Kidney (tissue), 14 donors: ENCODE results near the gene RBBP8. TPM values are rescaled to one million over a fixed set of nuclear protein-coding genes. Genes with fewer than 3 reads are reported as not detected.

Experiments used
- DNase-seq, 5 donors: peaks; one replicate each; pipeline ENCODE4 v3.0.0-alpha.2; 2013 to 2020
- FAIRE-seq: peaks from 2 replicates; lab custom pipeline; 2012; peaks lifted over from hg19 to GRCh38; lab: Jason Lieb, UNC
- H3K27ac ChIP-seq, 2 donors: one replicate each; pipeline ENCODE4 v1.7.0; 2013; ENCODE audit warnings: low read depth in 2 of 2, low read length in 2 of 2, inconsistent platforms in 1 of 2
- H3K27me3 ChIP-seq: one replicate; pipeline ENCODE4 v1.7.1; 2013; ENCODE audit warnings: low read length, inconsistent platforms; ENCODE audit not compliant: control insufficient read depth, insufficient read depth
- H3K36me3 ChIP-seq, 3 donors: one replicate each; pipeline versions ENCODE4 v1.7.0 to v1.7.1; 2013; ENCODE audit warnings: low read length in 3 of 3, control low read depth in 1 of 3, inconsistent platforms in 1 of 3; ENCODE audit not compliant: insufficient read depth in 3 of 3, control insufficient read depth in 2 of 3
- H3K4me1 ChIP-seq, 3 donors: one replicate each; pipeline versions ENCODE4 v1.7.0 to v1.7.1; 2013; ENCODE audit warnings: low read length in 3 of 3, inconsistent platforms in 1 of 3, low read depth in 1 of 3; ENCODE audit not compliant: control insufficient read depth in 2 of 3, insufficient read depth in 2 of 3
- H3K4me3 ChIP-seq, 3 donors: one replicate each; pipeline versions ENCODE4 v1.7.0 to v1.8.1; 2013; ENCODE audit warnings: low read length in 3 of 3, control low read depth in 1 of 3, inconsistent platforms in 1 of 3
- H3K9ac ChIP-seq, 3 donors: one replicate each; pipeline versions ENCODE4 v1.7.0 to v1.7.1; 2013; ENCODE audit warnings: low read length in 3 of 3, control low read depth in 1 of 3, inconsistent platforms in 1 of 3
- H3K9me3 ChIP-seq, 3 donors: one replicate each; pipeline versions ENCODE4 v1.7.0 to v1.7.1; 2013; ENCODE audit warnings: low read length in 3 of 3, control low read depth in 1 of 3, inconsistent platforms in 1 of 3; ENCODE audit not compliant: control insufficient read depth in 2 of 3, insufficient read depth in 1 of 3
- intact Hi-C: fragments of 100-400 bp; cut with DNase I; formaldehyde crosslinking; loops from one replicate; pipeline ENCODE4 v1.11.1; 2022
- polyA plus RNA-seq: library from polyadenylated mRNA; stranded (reverse); fragments of 350-450 nt; fragmentation: Illumina TruSeq; extraction: RNeasy Lipid Tissue Mini Kit (QIAGEN cat#74804); gene quantifications from one replicate; pipeline ENCODE4 v1.2.3, GENCODE V29; 2014; ENCODE audit warnings: low read depth, low replicate concordance; ENCODE audit not compliant: insufficient read depth
- total RNA-seq: library from RNA; stranded (reverse); fragmentation: NEBNext Ultra II Directional; extraction: Animal tissue kit (Norgen Biotek cat#: 25700); gene quantifications from one replicate; pipeline ENCODE4 v1.2.1, GENCODE V29; 2021
- TF ChIP-seq, protein P1 (sequence below): IDR thresholded peaks from 3 replicates; pipeline ENCODE4 v1.5.1; 2012; ENCODE audit warnings: mild to moderate bottlenecking, moderate library complexity, borderline replicate concordance; ENCODE audit not compliant: insufficient read depth; ENCODE audit errors: extremely low read depth
- donor health status: control.
- donor health status: control.
- donor health status: control.
- donor health status: control.
- donor health status: control.
- donor health status: DM: yes; HTN: yes; CAD: no.
- donor health status: Normal renal cell carcinoma (clear cell type).

Gene RBBP8
- total and polyA plus RNA-seq, 2 donors from 2014 or later = 45.8 to 166 TPM

DNA sequence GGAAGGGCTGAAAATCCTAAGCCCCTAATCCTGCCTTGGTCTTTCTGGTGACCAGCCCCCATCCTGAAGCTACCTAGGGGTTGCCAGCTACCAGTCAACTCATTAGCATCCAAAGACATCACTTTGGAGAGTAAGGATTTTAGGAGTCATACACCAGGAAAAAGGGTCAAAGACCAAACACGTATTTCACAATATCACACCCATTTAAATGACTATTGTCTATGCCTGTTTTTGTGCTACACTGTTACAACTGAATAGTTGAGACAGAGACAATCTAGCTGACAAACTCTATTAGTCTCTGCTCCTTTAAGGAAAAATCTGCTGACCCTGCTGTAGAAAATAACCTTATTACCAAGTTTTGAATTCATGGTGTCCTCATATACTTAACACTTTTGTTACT lies 21.0 kb upstream of the RBBP8 start:
- H3K36me3 ChIP-seq = no peaks in the 10 kb centered on the region
- H3K9ac ChIP-seq = no peak overlapping the region
- H3K9me3 ChIP-seq = no peaks in the 10 kb centered on the region
- H3K27ac ChIP-seq = no peak overlapping the region
- H3K27me3 ChIP-seq = no peaks in the 10 kb centered on the region
- TF ChIP-seq, protein P1, sequence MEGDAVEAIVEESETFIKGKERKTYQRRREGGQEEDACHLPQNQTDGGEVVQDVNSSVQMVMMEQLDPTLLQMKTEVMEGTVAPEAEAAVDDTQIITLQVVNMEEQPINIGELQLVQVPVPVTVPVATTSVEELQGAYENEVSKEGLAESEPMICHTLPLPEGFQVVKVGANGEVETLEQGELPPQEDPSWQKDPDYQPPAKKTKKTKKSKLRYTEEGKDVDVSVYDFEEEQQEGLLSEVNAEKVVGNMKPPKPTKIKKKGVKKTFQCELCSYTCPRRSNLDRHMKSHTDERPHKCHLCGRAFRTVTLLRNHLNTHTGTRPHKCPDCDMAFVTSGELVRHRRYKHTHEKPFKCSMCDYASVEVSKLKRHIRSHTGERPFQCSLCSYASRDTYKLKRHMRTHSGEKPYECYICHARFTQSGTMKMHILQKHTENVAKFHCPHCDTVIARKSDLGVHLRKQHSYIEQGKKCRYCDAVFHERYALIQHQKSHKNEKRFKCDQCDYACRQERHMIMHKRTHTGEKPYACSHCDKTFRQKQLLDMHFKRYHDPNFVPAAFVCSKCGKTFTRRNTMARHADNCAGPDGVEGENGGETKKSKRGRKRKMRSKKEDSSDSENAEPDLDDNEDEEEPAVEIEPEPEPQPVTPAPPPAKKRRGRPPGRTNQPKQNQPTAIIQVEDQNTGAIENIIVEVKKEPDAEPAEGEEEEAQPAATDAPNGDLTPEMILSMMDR = no peak
- FAIRE-seq (no peak), DNase-seq (no peak)
- intact Hi-C loops = no loop called here
- no peaks in the 10 kb centered on the region for H3K4me1 ChIP-seq
- no peak overlapping the region for H3K4me3 ChIP-seq

DNA sequence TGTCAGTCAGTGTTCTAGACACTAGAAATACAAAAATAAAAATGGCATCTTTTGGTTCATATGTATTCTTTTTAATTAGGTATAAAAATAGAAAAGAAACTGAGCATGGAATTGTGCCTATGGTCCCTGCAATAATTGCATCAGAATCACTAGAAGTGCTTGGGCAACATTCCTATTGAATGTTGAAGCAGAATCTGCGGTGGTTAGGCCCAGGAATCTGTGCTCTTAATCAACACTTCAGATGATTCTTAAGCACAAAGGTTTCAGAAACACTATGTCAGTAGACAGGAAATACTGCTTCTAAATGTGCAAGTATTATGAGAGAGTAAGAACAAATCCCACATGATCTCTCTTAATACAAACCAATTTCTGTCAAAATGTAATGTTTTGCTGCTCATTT lies 20.3 kb upstream of the RBBP8 start:
- no peak overlapping the region for H3K27ac ChIP-seq
- no peaks in the 10 kb centered on the region for H3K4me1 ChIP-seq
- H3K9ac ChIP-seq = no peak overlapping the region
- H3K9me3 ChIP-seq = no peaks in the 10 kb centered on the region
- DNase-seq = no peak
- no peaks in the 10 kb centered on the region for H3K27me3 ChIP-seq
- no peak for FAIRE-seq
- TF ChIP-seq, protein P1 = no peak
- intact Hi-C loops = no loop called here
- no peak overlapping the region for H3K4me3 ChIP-seq
- no peaks in the 10 kb centered on the region for H3K36me3 ChIP-seq

DNA sequence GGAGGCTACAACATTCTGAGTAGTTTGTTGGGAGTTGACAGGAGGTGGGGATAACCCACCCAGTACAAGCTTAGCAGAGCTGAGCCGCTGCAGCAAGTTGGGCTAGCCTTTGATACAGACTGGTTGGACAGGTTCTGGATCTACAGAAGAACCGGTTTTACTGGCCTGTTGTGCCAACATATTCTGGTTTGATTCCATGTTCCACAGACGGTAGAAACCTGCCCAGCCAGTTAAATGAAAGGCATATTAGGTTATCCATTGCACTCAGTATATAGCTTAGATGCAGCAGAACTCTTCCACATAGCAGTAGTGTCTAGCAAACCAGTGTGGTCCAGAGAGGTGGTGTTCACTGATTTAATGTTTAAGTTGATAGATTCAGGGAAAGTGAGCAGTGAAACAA lies 19.3 kb upstream of the RBBP8 start:
- Histone ChIP-seq H3K4me1 (no peaks in the 10 kb centered on the region), H3K9ac (peak overlapping the region in 1 of 3 donors; percentile 16), H3K4me3 (peak overlapping the region; percentile 31 to 54 (median 40)), H3K36me3 (no peaks in the 10 kb centered on the region), H3K27me3 (no peaks in the 10 kb centered on the region), H3K27ac (peak overlapping the region in 1 of 2 donors; percentile 51), H3K9me3 (no peaks in the 10 kb centered on the region)
- peak; percentile 70 to 94 (median 84) for DNase-seq
- no peak for FAIRE-seq
- TF ChIP-seq, protein P1 = no peak
- intact Hi-C loops = no loop called here

DNA sequence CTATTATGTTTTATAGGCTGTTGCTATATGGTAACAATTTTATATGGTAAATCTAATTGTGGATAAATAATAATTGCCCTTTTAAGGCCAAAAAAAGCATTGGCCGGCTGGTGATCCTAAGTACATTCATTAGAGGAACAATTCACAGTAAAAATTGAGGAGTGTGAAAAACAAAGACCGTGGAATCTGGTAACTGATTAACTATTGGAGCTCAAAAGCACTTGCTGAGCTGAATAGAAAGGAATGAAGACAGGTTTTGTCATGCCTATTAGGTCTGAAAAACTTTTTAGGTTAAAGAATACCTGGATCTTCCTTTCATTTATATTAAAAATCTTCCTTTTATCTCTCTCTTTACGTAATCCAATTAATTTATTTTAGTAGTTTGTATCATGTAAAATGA lies 18.5 kb upstream of the RBBP8 start:
- TF ChIP-seq, protein P1 = no peak
- H3K27me3 ChIP-seq = no peaks in the 10 kb centered on the region
- peak overlapping the region in 1 of 2 donors; percentile 51 for H3K27ac ChIP-seq
- no peaks in the 10 kb centered on the region for H3K9me3 ChIP-seq
- H3K36me3 ChIP-seq = no peaks in the 10 kb centered on the region
- DNase-seq (peak in 2 of 5 donors; percentile 59 to 64), FAIRE-seq (no peak)
- peak overlapping the region in 2 of 3 donors; percentile 16 to 51 for H3K9ac ChIP-seq
- peak overlapping the region; percentile 31 to 54 (median 40) for H3K4me3 ChIP-seq
- no peaks in the 10 kb centered on the region for H3K4me1 ChIP-seq
- intact Hi-C loops = no loop called here
